HEK293 (cell line): ENCODE data around the gene EFHD1.

ENCODE experiments used
- CTCF ChIA-PET: fragments of 350-600 bp; formaldehyde crosslinking; extraction: SDS; loops from one replicate; lab custom pipeline; 2021; ENCODE audit warnings: antibody characterized with exemption; lab: Yijun Ruan, JAX
- POLR2A ChIA-PET: fragments of 300-600 bp; formaldehyde crosslinking; extraction: SDS; loops from one replicate; lab custom pipeline; 2020; ENCODE audit warnings: antibody characterized with exemption, inconsistent platforms; lab: Yijun Ruan, JAX
- H3K27ac ChIP-seq: fragments of 200-500 bp; sonication (Bioruptor generic); 2 replicates; pipeline ENCODE4 v1.5.1; 2014; ENCODE audit warnings: low read depth, low read length, control low read depth, inconsistent platforms; ENCODE audit errors: extremely low read depth
- H3K36me3 ChIP-seq, 2 experiments: fragments of 200-500 bp in 1 of 2; sonication (Bioruptor generic) in 1 of 2; 1 replicate in 1 of 2; 2 replicates in 1 of 2; pipeline ENCODE4 v1.5.1; 2014 to 2017; ENCODE audit warnings: inconsistent platforms in 2 of 2, low read length in 2 of 2; ENCODE audit not compliant: control insufficient read depth in 2 of 2, insufficient read depth in 1 of 2
- H3K4me1 ChIP-seq: fragments of 200-500 bp; sonication (Bioruptor generic); 2 replicates; pipeline ENCODE4 v1.5.1; 2014; ENCODE audit warnings: mild to moderate bottlenecking, low read length, inconsistent platforms; ENCODE audit not compliant: control insufficient read depth, insufficient read depth
- H3K4me3 ChIP-seq: 2 replicates; pipeline ENCODE4 v1.5.1; 2011; ENCODE audit warnings: low read depth, mild to moderate bottlenecking, control low read depth, low read length, moderate library complexity
- H3K9me3 ChIP-seq: fragments of 200-500 bp; sonication (Bioruptor generic); 2 replicates; pipeline ENCODE4 v1.5.1; 2014; ENCODE audit warnings: low read depth, low read length, inconsistent platforms; ENCODE audit not compliant: control insufficient read depth, insufficient read depth
- GFI1B ChIP-seq: fragments of 450-650 bp; formaldehyde crosslinking; IDR thresholded peaks from 2 replicates; pipeline ENCODE4 v1.5.1; 2016; ENCODE audit warnings: missing biosample characterization, missing genetic modification characterization
- GLIS1 ChIP-seq: fragments of 450-650 bp; formaldehyde crosslinking; IDR thresholded peaks from 2 replicates; pipeline ENCODE4 v1.5.1; 2016; ENCODE audit warnings: missing biosample characterization, missing genetic modification characterization
- GLIS2 ChIP-seq: fragments of 450-650 bp; formaldehyde crosslinking; IDR thresholded peaks from 2 replicates; pipeline ENCODE4 v1.5.1; 2016; ENCODE audit warnings: missing biosample characterization, missing genetic modification characterization
- PATZ1 ChIP-seq: fragments of 450-650 bp; formaldehyde crosslinking; IDR thresholded peaks from 2 replicates; pipeline ENCODE4 v1.5.1; 2016; ENCODE audit warnings: missing biosample characterization, missing genetic modification characterization
- PRDM6 ChIP-seq: fragments of 450-650 bp; formaldehyde crosslinking; IDR thresholded peaks from 2 replicates; pipeline ENCODE4 v1.5.1; 2017; ENCODE audit warnings: missing biosample characterization, missing genetic modification characterization
- TSHZ1 ChIP-seq: fragments of 450-650 bp; formaldehyde crosslinking; IDR thresholded peaks from 2 replicates; pipeline ENCODE4 v1.5.1; 2016; ENCODE audit warnings: missing biosample characterization, missing genetic modification characterization, borderline replicate concordance
- ZBTB11 ChIP-seq: fragments of 450-650 bp; formaldehyde crosslinking; conservative IDR thresholded peaks from 2 replicates; pipeline ENCODE4 v1.5.1; 2016; ENCODE audit warnings: low read depth, missing biosample characterization, missing genetic modification characterization
- ZIC2 ChIP-seq: fragments of 450-650 bp; formaldehyde crosslinking; IDR thresholded peaks from 2 replicates; pipeline ENCODE4 v1.5.1; 2016; ENCODE audit warnings: missing biosample characterization, missing genetic modification characterization
- ZNF335 ChIP-seq: fragments of 450-650 bp; formaldehyde crosslinking; conservative IDR thresholded peaks from 2 replicates; pipeline ENCODE4 v1.5.1; 2016; ENCODE audit warnings: missing biosample characterization, missing genetic modification characterization
- ZNF350 ChIP-seq: fragments of 450-650 bp; formaldehyde crosslinking; IDR thresholded peaks from 2 replicates; pipeline ENCODE4 v1.5.0; 2017; ENCODE audit warnings: missing biosample characterization, mild to moderate bottlenecking, missing genetic modification characterization
- ZNF416 ChIP-seq: fragments of 450-650 bp; formaldehyde crosslinking; IDR thresholded peaks from 2 replicates; pipeline ENCODE4 v1.5.1; 2016; ENCODE audit warnings: missing biosample characterization, missing genetic modification characterization
- ZNF433 ChIP-seq: fragments of 450-650 bp; formaldehyde crosslinking; IDR thresholded peaks from 2 replicates; pipeline ENCODE4 v1.5.1; 2016; ENCODE audit warnings: missing biosample characterization, missing genetic modification characterization, low read depth
- ZNF571 ChIP-seq: fragments of 450-650 bp; formaldehyde crosslinking; IDR thresholded peaks from 2 replicates; pipeline ENCODE4 v1.5.0; 2017; ENCODE audit warnings: missing biosample characterization, missing genetic modification characterization
- ZNF629 ChIP-seq: fragments of 450-650 bp; formaldehyde crosslinking; IDR thresholded peaks from 2 replicates; pipeline ENCODE4 v1.5.1; 2017; ENCODE audit warnings: missing biosample characterization, missing genetic modification characterization
- ZNF654 ChIP-seq: fragments of 450-650 bp; formaldehyde crosslinking; IDR thresholded peaks from 2 replicates; pipeline ENCODE4 v1.5.1; 2016; ENCODE audit warnings: low read depth, missing biosample characterization, missing genetic modification characterization
- ZNF837 ChIP-seq: fragments of 450-650 bp; formaldehyde crosslinking; IDR thresholded peaks from 2 replicates; pipeline ENCODE4 v1.5.1; 2016; ENCODE audit warnings: missing biosample characterization, missing genetic modification characterization
- TF ChIP-seq, protein P1 (sequence below): fragments of 450-650 bp; formaldehyde crosslinking; IDR thresholded peaks from 2 replicates; pipeline ENCODE4 v1.5.1; 2016; ENCODE audit warnings: missing biosample characterization, missing genetic modification characterization
- TF ChIP-seq, protein P2 (sequence below): fragments of 450-650 bp; formaldehyde crosslinking; IDR thresholded peaks from 2 replicates; pipeline ENCODE4 v1.5.1; 2016; ENCODE audit warnings: missing biosample characterization, missing genetic modification characterization
- TF ChIP-seq, protein P3 (sequence below): fragments of 450-650 bp; formaldehyde crosslinking; optimal IDR thresholded peaks from 2 replicates; pipeline ENCODE3; 2016; ENCODE audit warnings: missing biosample characterization, mild to moderate bottlenecking, missing genetic modification characterization

EFHD1 gene

GRCh38 chr2:232668805-232669444 is 35.5 kb downstream of the EFHD1 start (continued):
- TF ChIP-seq ZNF629 (tag by site-specific recombination) (no peak), GFI1B (tag by site-specific recombination) (no peak), ZNF654 (no peak), ZNF571 (tag by site-specific recombination) (no peak), ZNF837 (no peak)
- TF ChIP-seq, protein P1, sequence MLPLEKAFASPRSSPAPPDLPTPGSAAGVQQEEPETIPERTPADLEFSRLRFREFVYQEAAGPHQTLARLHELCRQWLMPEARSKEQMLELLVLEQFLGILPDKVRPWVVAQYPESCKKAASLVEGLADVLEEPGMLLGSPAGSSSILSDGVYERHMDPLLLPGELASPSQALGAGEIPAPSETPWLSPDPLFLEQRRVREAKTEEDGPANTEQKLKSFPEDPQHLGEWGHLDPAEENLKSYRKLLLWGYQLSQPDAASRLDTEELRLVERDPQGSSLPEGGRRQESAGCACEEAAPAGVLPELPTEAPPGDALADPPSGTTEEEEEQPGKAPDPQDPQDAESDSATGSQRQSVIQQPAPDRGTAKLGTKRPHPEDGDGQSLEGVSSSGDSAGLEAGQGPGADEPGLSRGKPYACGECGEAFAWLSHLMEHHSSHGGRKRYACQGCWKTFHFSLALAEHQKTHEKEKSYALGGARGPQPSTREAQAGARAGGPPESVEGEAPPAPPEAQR = no peak

GRCh38 chr2:232672588-232672987 is 39.2 kb downstream of the EFHD1 start:
- Histone ChIP-seq H3K4me1 (no peaks in the 10 kb centered on the region), H3K9me3 (no peaks in the 10 kb centered on the region), H3K36me3 (peaks cover 0 to 28% of the 10 kb centered on the region in 2 experiments; a peak in 2 of 3 replicates), H3K27ac (no peak overlapping the region), H3K4me3 (no peak overlapping the region)
- POLR2A ChIA-PET = no interaction called here
- CTCF ChIA-PET = interaction anchor here (0.6 kb wide), 1 partner anchor 808 kb away, joined by 3 read pairs; no protein-coding TSS in a partner anchor
- TF ChIP-seq PATZ1 (tag by site-specific recombination) (no peak), ZNF416 (tag by site-specific recombination) (no peak), ZNF335 (tag by site-specific recombination) (peak; percentile 51), ZBTB11 (tag by site-specific recombination) (no peak), GLIS2 (tag by site-specific recombination) (no peak), ZNF433 (tag by site-specific recombination) (no peak), ZNF629 (tag by site-specific recombination) (no peak), PRDM6 (no peak), GLIS1 (peak; percentile 48; the same call in 1 of the 2 replicates), ZNF350 (tag by site-specific recombination) (no peak), ZIC2 (tag by site-specific recombination) (peak; percentile 63), TSHZ1 (tag by site-specific recombination) (no peak)
- TF ChIP-seq, protein P2, sequence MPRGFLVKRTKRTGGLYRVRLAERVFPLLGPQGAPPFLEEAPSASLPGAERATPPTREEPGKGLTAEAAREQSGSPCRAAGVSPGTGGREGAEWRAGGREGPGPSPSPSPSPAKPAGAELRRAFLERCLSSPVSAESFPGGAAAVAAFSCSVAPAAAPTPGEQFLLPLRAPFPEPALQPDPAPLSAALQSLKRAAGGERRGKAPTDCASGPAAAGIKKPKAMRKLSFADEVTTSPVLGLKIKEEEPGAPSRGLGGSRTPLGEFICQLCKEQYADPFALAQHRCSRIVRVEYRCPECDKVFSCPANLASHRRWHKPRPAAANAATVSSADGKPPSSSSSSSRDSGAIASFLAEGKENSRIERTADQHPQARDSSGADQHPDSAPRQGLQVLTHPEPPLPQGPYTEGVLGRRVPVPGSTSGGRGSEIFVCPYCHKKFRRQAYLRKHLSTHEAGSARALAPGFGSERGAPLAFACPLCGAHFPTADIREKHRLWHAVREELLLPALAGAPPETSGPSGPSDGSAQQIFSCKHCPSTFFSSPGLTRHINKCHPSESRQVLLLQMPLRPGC = no peak
- TF ChIP-seq, protein P3, sequence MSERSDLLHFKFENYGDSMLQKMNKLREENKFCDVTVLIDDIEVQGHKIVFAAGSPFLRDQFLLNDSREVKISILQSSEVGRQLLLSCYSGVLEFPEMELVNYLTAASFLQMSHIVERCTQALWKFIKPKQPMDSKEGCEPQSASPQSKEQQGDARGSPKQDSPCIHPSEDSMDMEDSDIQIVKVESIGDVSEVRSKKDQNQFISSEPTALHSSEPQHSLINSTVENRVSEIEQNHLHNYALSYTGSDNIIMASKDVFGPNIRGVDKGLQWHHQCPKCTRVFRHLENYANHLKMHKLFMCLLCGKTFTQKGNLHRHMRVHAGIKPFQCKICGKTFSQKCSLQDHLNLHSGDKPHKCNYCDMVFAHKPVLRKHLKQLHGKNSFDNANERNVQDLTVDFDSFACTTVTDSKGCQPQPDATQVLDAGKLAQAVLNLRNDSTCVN (tag by site-specific recombination) = no peak
